HCT116 (cell line): Measurements from ENCODE around the gene NAALADL2.

Source experiments
- EZH2phosphoT487 ChIP-seq: fragments of 200-600 bp; IDR thresholded peaks from 2 replicates; pipeline ENCODE4 v1.6.1; 2018; ENCODE audit warnings: antibody characterized with exemption, borderline replicate concordance
- JUND ChIP-seq: IDR thresholded peaks from 2 replicates; pipeline ENCODE4 v1.6.1; 2012
- POLR2AphosphoS5 ChIP-seq: IDR thresholded peaks from 2 replicates; pipeline ENCODE4 v1.6.1; 2011; ENCODE audit warnings: mild to moderate bottlenecking, low read depth, low read length, moderate library complexity
- SIN3A ChIP-seq: IDR thresholded peaks from 2 replicates; pipeline ENCODE4 v1.6.1; 2012; ENCODE audit warnings: low read depth
- TF ChIP-seq, protein P1 (sequence below): IDR thresholded peaks from 2 replicates; pipeline ENCODE4 v1.6.1; 2011; ENCODE audit warnings: mild to moderate bottlenecking, low read length, moderate library complexity; ENCODE audit not compliant: insufficient replicate concordance; ENCODE audit errors: extremely low read depth
- TF ChIP-seq, protein P2 (sequence below), 3 experiments: fragments of 200-600 bp in 1 of 3; sonication (generic) in 1 of 3; IDR thresholded peaks in 2 of 3; conservative IDR thresholded peaks in 1 of 3; 2 replicates each; pipeline ENCODE4 v1.5.1; 2012 to 2017; ENCODE audit warnings: low read depth in 2 of 3, low read length in 2 of 3, antibody characterized with exemption in 1 of 3, borderline replicate concordance in 1 of 3, control low read depth in 1 of 3, mild to moderate bottlenecking in 1 of 3, mixed read lengths in 1 of 3, mixed run types in 1 of 3, moderate library complexity in 1 of 3; ENCODE audit not compliant: insufficient read depth in 1 of 3

DNA sequence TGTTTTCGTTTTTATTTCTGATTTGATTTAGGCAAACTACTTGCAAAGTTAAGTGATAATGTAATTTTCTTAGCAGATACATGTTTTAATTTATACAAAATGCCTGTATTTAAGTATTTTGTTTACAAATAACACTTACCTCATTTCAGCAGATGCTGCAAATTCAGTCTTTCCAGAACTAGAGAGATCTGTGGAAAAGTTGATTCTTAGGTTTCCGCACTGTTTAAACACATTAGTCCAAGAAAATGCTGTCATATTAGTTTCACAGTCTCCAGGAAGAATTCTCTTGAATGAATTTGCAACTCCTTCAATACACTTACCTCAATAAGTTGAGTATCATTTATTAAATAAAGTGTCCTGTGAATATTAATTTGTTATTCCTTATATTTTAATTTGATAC lies 383.1 kb downstream of the NAALADL2 start:
- TF ChIP-seq POLR2AphosphoS5 (no peak), EZH2phosphoT487 (no peak), SIN3A (no peak), JUND (no peak)
- TF ChIP-seq, protein P1, sequence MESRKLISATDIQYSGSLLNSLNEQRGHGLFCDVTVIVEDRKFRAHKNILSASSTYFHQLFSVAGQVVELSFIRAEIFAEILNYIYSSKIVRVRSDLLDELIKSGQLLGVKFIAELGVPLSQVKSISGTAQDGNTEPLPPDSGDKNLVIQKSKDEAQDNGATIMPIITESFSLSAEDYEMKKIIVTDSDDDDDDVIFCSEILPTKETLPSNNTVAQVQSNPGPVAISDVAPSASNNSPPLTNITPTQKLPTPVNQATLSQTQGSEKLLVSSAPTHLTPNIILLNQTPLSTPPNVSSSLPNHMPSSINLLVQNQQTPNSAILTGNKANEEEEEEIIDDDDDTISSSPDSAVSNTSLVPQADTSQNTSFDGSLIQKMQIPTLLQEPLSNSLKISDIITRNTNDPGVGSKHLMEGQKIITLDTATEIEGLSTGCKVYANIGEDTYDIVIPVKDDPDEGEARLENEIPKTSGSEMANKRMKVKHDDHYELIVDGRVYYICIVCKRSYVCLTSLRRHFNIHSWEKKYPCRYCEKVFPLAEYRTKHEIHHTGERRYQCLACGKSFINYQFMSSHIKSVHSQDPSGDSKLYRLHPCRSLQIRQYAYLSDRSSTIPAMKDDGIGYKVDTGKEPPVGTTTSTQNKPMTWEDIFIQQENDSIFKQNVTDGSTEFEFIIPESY = no peak
- TF ChIP-seq, protein P2, sequence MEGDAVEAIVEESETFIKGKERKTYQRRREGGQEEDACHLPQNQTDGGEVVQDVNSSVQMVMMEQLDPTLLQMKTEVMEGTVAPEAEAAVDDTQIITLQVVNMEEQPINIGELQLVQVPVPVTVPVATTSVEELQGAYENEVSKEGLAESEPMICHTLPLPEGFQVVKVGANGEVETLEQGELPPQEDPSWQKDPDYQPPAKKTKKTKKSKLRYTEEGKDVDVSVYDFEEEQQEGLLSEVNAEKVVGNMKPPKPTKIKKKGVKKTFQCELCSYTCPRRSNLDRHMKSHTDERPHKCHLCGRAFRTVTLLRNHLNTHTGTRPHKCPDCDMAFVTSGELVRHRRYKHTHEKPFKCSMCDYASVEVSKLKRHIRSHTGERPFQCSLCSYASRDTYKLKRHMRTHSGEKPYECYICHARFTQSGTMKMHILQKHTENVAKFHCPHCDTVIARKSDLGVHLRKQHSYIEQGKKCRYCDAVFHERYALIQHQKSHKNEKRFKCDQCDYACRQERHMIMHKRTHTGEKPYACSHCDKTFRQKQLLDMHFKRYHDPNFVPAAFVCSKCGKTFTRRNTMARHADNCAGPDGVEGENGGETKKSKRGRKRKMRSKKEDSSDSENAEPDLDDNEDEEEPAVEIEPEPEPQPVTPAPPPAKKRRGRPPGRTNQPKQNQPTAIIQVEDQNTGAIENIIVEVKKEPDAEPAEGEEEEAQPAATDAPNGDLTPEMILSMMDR (IDR thresholded peaks at IDR 0.05 in 2 of 3, conservative IDR thresholded peaks at IDR 0.05 in 1 of 3; ENCODE audit: borderline replicate concordance in 1 of 3, insufficient read depth in 1 of 3, low read depth in 2 of 3, low read length in 2 of 3) = no peak
